HG03469 (cell line): ENCODE measurements around the gene CCL15.
"Not testable (repeated sequence)": the region's sequence is repeated elsewhere in the genome, so short reads cannot be mapped to it uniquely, and the experiment has no call there.

Experiments
- ATAC-seq: cut with Tn5 transposase; IDR thresholded peaks from one replicate; pipeline ENCODE4 v1.9.1; 2021; ENCODE audit warnings: mild to moderate bottlenecking, moderate library complexity, moderate number of reproducible peaks; ENCODE audit not compliant: unreplicated experiment

Gene CCL15

DNA sequence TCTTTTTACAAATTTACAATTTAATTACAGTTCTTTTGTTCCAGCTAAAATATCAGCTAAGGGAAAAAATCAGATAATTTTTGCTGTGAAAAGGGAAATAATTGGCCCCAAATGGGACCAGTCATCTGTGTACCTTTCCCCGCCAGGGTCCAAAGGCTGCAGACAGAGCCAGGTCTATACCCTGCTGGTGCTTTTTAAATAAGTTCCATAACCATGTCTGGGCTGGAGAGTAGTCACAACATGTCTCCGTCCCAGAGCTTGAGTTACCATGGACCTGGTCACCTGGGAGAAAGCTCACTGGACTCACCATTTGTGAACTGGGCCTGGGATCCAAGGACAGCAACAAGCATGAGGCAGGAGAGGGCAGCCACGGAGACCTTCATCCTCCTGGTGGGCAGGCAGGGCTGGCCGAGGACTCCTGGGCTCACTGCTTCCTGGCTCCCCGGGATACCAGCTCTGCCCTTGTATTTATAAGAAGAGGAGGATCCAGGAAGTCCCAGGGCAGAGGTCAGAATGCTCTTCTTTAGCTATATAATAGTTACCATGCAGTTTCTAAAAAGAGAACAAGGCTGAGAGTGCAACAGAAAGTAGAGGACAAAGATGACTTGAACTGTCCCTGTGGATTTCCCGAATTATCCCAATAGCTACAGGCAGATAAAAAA lies at the start of gene CCL15:
CCL15 (minus strand) TSS at position 444 of the 662 bp plus-strand sequence; CDS start at position 383, 61 bp downstream.
- no peak for ATAC-seq

DNA sequence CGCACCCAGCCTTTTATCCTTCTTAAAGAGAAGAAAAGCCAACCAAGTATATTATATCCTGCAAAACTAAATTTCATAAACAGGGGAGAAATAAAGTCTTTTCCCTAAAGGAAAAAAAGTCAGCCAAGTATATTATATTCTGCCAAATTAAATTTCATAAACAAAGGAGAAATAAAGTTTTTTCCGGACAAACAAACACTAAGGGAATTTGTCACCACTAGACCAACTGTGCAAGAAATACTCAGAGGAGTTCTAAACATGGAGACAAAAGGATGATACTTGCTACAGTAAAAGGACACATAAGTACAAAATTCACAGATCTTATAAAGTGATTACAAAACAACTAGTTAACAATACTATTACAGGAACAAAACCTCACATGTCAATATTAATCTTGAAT lies 48.3 kb upstream of the CCL15 start:
- ATAC-seq = no peak

- no peak for ATAC-seq
Measured at GRCh38 chr17:36048066-36048465, 46.7 kb upstream of the CCL15 start.

- no peak for ATAC-seq
Measured at GRCh38 chr17:36036235-36036634, 34.9 kb upstream of the CCL15 start.

GRCh38 chr17:36034127-36034526 lies 32.8 kb upstream of the CCL15 start:
- ATAC-seq = no peak

DNA sequence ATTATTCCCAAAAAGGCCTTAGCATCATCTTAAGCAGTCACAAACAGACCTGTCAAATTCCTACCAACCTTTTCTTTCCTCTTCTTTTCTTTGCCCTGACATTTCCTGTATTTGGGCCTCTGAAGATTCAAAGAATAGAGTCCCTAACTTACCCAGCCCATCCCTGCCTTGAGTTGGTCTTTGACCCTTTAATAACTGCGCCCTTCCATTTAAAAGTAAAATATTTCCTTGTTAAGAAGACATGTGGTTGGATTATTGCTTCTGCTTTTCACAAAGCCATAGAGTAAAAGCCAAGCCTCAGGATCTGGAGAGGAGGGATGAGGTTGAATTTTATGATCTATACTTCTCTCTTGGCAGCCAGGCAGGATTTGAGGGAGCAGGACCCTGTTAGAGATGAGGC lies 29.6 kb upstream of the CCL15 start:
- no peak for ATAC-seq

DNA sequence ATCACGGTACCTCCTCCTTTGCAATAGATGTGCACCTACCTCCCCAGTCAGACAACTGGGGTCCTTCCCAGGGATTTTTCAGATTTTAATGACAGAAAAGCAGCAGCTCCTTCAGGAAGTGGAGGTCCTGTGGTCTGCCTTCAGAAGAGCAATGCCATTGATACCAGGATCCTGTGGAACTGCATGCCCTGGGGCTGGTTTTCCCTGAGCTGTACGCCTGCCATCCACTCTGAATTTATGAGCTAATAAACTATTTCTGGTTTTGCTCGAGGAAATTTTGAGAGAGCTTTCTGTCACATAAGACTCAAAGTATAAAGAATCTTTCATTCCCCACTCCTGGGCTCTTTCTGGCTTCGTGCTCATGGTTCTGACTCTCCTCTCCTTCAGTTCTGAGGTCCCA lies 26.4 kb upstream of the CCL15 start:
- ATAC-seq = no peak

- no peak for ATAC-seq
Measured at GRCh38 chr17:36024106-36024869, 22.9 kb upstream of the CCL15 start.

DNA sequence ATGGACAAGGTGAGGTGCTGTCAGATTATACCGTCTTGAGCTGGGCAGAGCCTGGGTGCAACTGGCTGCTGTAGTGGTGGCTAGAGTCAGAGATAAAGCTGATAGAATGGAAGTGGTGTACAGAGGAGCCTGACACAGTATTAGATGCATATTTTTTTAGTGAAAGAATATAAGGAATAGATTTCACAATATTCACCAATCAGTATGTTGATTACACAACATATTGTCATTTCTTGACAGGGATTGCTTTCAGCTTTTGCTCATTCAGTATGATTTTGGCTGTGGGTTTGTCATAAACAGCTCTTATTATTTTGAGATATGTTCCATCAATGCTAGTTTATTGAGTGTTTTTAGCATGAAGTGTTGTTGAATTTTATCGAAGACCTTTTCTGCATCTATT lies 18.1 kb upstream of the CCL15 start:
- no peak for ATAC-seq

- no peak for ATAC-seq
Measured at GRCh38 chr17:36017799-36018198, 16.4 kb upstream of the CCL15 start, which contains the start of gene CCL23. Gene CCL23, minus strand, starts transcription at chr17:36017972. Its CDS starts 75 bp downstream, at chr17:36017897.

DNA sequence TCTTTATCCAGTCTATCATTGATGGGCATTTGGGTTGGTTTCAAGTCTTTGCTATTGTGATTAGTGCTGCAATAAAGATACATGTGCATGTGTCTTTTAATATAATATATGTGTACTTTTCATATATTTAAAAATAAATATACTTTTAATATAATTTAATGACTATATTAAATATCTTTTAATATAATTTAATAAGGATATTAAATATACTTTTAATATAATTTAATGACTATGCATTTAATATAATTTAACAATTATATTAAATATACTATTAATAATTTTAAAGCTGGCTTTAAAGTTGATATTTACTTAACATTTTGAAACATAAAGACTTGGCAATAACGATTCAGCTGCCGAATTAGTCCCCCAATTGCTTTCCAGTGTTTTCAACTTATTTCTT lies 15.2 kb upstream of the CCL15 start:
- no peak for ATAC-seq

- not testable (repeated sequence) for ATAC-seq
Measured at GRCh38 chr17:36015895-36016294, 14.5 kb upstream of the CCL15 start.

DNA sequence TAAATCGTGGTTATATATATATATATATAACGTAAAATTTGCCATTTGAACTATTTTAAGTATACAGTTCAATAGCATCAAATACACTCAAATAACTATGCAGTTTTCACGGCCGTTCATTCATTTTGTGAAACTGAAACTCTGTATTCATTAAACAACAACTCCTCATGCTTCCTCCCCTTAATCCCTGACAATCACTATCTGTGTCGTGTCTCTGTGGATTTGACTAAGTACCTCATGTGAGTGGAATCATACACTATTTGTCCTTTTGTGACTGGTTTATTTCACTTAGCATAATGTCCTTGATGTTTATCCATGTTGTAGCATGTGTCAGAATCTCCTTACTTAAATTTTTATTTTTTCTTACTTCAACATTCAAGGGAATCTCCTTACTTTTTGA lies 13.6 kb upstream of the CCL15 start:
- ATAC-seq = no peak

- no peak for ATAC-seq
Measured at GRCh38 chr17:36011201-36011600, 9.8 kb upstream of the CCL15 start.

GRCh38 chr17:36008998-36009665 lies 7.8 kb upstream of the CCL15 start:
- no peak for ATAC-seq

DNA sequence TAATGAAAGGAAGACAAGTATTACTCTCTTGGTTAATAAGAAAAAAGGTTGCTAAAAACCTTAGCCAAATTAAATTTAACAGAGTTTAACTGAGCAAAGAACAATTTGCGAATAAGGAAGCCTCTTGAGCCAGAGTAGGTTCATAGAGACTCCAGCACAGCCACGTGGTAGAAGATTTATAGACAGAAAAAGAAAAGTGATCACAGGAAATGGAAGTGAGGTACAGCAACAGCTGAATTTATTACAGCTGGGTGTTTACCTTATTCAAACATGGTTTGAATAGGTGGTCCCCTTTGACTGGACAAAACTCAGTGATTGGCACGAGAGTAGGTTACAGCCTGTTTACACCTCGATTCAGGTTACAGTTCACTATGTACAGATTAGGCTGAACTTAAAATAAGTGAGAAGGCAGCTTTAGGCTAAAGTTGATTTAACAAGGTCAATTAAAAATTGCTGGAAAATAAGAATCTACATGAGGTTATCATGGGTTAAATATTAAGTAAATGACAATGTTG lies 3.3 kb upstream of the CCL15 start:
- no peak for ATAC-seq

DNA sequence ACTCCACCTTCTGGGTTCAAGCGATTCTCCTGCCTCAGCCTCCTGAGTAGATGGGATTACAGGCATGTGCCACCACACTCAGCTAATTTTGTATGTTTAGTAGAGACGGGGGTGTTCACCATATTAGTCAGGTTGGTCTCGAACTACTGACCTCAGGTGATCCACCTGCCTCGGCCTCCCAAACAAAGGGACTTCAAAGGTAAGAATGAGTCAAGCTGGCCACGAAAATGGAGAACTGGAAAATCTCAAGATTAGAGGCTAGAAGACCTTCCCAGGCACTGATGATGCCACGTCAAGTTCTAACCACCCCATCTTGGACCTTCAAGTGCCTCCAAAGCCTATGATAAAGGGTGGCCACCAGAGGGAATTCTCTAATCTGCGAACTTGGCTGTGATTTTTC lies 1.3 kb upstream of the CCL15 start:
- ATAC-seq = no peak

DNA sequence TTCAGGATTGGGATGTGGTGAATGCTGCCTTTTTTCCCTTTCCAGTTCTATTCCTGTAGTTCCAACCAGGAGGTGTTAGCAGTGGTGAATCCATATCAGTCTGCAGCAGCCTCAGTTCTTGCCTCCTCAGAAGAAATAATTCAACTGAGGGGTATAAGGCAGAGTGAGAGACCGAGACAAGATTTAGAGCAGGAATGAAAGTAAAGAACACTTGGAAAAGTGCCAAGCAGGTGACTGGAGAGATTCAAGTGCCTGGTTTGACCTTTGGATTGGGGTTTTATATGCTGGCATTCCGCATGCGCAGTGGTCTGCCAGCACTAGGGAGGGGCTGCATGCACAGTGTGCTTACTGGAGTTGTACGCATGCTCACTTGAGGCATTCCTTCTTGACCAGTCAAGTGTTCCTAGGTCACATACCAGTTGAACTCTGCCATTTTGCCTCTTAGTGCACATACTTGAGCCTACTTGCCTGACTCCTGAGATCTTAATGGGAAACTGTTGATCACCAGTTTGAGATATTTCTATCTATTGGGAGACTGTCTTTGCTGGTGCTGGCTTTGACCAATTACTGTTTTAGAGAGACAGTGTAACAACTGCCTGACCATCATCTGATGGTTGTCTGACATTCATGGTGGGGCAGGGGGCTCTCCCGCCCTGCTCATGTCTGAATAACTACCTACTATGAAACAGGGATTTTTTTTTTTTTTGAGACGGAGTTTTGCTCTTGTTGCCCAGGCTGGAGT lies 680 bp upstream of the CCL15 start:
- ATAC-seq = no peak

- ATAC-seq = no peak
Measured at GRCh38 chr17:36000732-36001109, 632 bp downstream of the CCL15 start.

DNA sequence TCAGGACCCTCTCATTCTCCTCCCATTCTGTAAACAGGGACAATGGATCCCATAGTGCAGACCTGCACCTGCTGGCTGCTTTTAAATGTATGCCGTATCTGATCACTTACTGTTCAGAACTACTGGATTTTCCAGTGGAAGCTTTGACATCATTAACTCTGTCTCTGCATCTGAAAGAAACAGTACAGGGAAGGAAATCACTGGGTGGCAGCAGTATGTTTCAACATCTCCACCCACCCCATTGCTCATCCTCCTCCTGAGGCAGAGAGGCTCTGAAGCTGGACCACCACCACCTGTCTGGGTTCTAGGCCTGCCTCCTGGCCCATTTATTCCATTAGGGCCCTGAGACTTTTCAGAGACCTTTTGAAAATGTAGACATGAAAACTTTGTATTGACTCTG lies 2.6 kb downstream of the CCL15 start:
- ATAC-seq = no peak

DNA sequence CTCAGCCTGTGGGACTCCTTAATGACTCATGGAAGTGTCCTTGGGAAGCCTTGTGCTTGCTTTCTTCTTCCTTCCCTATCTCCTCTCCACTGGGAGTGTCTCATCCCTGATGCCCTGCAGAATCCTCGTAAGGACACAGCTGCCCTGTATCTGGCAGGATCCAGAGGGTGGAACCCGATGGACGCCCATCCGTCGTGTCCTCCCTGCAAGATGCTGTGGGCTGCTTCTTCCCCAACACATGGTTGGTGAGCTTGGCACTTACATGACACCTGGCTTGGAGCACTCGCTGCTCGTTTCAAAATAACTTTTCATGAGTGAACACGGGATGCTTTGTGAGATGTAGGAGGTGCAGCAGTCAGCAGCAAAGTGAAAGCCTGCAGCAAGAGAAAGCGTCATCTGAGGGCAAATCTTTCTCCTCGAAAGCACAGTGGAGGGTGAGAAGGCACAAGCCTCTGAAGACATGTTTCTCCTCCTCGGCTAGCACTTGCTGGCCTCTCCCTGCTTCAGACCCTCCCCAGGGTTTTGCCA lies 3.3 kb downstream of the CCL15 start:
- ATAC-seq = no peak
